ENCODE data around the gene HIPK3. TPM values are rescaled to one million over a fixed set of nuclear protein-coding genes. Genes with fewer than 3 reads are reported as not detected.
"Not testable (repeated sequence)": the region's sequence is repeated elsewhere in the genome, so short reads cannot be mapped to it uniquely, and the experiment has no call there.

Gene HIPK3
- total RNA-seq, 5 donors from 2014 or later (not counting 1 experiment from before 2014, with no cell fraction given) = 47.2 to 70.2 (median 65.0) TPM

DNA sequence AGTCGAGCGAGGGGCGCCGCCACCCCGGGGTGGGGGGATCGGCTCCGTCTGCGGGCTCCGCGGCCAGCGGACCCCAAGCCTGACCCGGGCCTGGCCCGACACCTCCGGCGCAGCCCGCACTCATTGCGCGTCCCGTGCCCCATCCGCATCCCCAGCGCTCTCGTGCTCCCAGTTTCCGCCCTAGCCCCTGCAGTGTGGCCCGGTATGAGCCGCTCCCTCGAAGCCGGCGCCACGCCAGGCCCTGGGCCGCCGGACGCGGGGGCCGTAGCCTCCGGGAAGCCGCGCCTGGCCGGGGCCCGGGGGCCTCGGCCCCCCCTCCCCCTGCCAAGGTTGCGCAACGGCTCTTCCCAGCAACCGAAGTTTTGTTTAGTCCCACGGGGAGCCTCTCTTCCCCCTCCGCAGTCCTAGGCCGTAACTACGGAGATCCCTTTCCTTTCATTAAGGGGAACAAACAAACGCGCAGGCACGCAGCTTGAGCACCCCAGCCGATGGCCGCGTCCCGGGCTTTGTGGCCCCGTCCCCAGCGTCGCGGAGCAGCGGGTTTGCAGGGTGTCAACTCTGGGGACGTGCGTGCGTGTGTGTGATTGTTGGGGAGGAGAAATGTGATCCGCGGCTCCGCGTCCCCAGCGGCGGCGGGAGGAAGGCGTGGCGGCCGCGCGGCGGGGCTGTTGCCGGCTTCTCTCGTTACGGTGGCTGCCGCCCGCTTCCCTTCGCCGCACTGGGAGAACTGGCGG lies 883 bp downstream of the HIPK3 start:
- Histone ChIP-seq H3K4me1 (ENCODE audit: control insufficient read depth in 1 of 2, extremely low read depth in 1 of 2, insufficient read depth in 2 of 2, low read length in 2 of 2) (peaks cover 8 to 14% of the 10 kb centered on the region in 2 experiments), H3K4me3 (ENCODE audit: control insufficient read depth in 1 of 2, extremely low read depth in 1 of 2, low read length in 1 of 2) (peak overlapping the region; percentile 86 to 89), H3K36me3 (ENCODE audit: control insufficient read depth in 2 of 2, extremely low read depth in 1 of 2, insufficient read depth in 1 of 2, low read length in 1 of 2) (no peaks in the 10 kb centered on the region), H3K27ac (ENCODE audit: low read length) (peak overlapping the region; percentile 96), H3K9me3 (no peaks in the 10 kb centered on the region), H3K27me3 (replicated peaks in 1 of 2; ENCODE audit: control insufficient read depth in 2 of 2, extremely low read depth in 1 of 2, insufficient read depth in 2 of 2, low read length in 1 of 2) (no peaks in the 10 kb centered on the region)
- DNase-seq (peak; percentile 52 to 85 (median 71)), ATAC-seq (replicated peaks in 1 of 4) (peak; percentile 55 to 69 (median 60))
- under 1% methylated on average over 83 of the region's 83 CpGs for WGBS (ENCODE audit: insufficient coverage)
- Mint-ChIP-seq H3K36me3 (peaks cover 5% of the 10 kb centered on the region), H3K4me3 (peak overlapping the region; percentile 86 to 97 (median 92)), H3K4me1 (peaks cover 43 to 52% (median 45%) of the 10 kb centered on the region in 3 donors), H3K27ac (peak overlapping the region; percentile 97 to 99), H3K9me3 (no peaks in the 10 kb centered on the region), H3K27me3 (no peaks in the 10 kb centered on the region)
- ChIA-PET POLR2A (interaction anchor here in 1 of 2 donors (0.5 kb wide), 1 partner anchor 1941 kb away, joined by 4 read pairs; no protein-coding TSS in a partner anchor), CTCF (interaction anchor here (1.0 to 1.2 kb wide), 2 partner anchors 93 kb away, joined by 3 read pairs; no protein-coding TSS in a partner anchor)

DNA sequence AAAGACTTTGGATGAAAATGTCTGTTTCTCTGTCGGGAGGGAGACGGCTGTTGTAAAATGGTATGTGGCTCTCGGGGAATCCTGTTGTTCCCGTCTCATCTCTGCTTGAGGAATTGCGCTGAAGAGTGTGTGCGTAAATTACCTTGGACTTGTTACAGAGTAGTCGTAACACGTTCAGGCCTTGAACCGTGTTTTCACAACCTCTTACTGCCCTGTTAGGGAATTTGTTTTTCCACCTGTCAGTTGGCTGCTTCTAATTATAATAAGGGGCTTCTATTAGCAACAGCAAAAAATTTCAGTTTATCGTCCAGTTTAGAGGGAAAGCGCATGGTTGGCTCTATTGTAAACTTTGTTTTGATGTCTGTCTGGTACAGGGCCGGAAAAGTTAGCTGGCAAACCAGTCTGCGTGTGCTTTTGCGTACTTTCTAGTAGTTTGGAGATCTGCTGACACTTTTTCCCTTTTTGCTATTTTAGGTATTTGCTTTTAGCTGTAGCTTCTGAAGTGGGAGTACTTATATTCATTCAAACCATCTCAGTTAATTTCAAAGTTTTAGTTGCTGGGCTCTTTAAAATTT lies 1.5 kb downstream of the HIPK3 start:
- peak in 10 of 35 experiments; percentile 3 to 48 (median 8) for DNase-seq
- H3K4me1 Mint-ChIP-seq = peaks cover 49 to 58% (median 52%) of the 10 kb centered on the region in 3 donors

DNA sequence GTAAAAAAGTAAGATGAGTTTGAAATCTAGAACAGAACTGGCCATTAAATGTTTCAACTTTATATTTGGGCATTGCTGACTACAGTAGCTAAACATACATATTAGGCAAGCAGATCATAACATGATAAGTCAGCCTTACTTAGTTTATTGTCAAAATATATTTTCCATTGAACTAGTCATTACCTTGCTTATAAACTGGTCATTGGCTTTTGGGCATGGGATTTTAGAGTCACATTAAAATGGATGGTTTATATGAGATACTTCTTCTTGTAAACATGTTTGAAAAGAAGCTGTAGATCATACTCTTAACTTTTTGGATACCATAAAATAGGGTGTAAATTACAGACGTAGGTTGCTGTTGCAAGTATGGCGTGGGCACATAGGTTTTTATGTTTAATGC lies 2.7 kb downstream of the HIPK3 start:
- WGBS (ENCODE audit: insufficient coverage) = no CpG with 5 or more reads among the region's 2 CpGs
- H3K4me3 Mint-ChIP-seq = peak overlapping the region; percentile 49 to 97 (median 86)
- CTCF ChIA-PET = interaction anchor here in 1 of 2 donors (0.6 kb wide), 1 partner anchor 1233 kb away, joined by 3 read pairs; no protein-coding TSS in a partner anchor
- H3K27me3 Mint-ChIP-seq = no peaks in the 10 kb centered on the region
- peaks cover 8 to 19% of the 10 kb centered on the region in 2 experiments for H3K4me1 ChIP-seq (ENCODE audit: control insufficient read depth in 1 of 2, extremely low read depth in 1 of 2, insufficient read depth in 2 of 2, low read length in 2 of 2)
- no peak overlapping the region for H3K27ac ChIP-seq (ENCODE audit: low read length)
- H3K9me3 Mint-ChIP-seq = no peaks in the 10 kb centered on the region
- DNase-seq = no peak
- no peak for ATAC-seq (replicated peaks in 1 of 4)
- H3K36me3 ChIP-seq (ENCODE audit: control insufficient read depth in 2 of 2, extremely low read depth in 1 of 2, insufficient read depth in 1 of 2, low read length in 1 of 2) = no peaks in the 10 kb centered on the region
- no peak overlapping the region for H3K27ac Mint-ChIP-seq
- H3K9me3 ChIP-seq = no peaks in the 10 kb centered on the region
- no peaks in the 10 kb centered on the region for H3K27me3 ChIP-seq (replicated peaks in 1 of 2; ENCODE audit: control insufficient read depth in 2 of 2, extremely low read depth in 1 of 2, insufficient read depth in 2 of 2, low read length in 1 of 2)
- POLR2A ChIA-PET = no interaction called here
- H3K4me3 ChIP-seq (ENCODE audit: control insufficient read depth in 1 of 2, extremely low read depth in 1 of 2, low read length in 1 of 2) = no peak overlapping the region
- peaks cover 55 to 64% (median 57%) of the 10 kb centered on the region in 3 donors for H3K4me1 Mint-ChIP-seq
- peaks cover 5% of the 10 kb centered on the region for H3K36me3 Mint-ChIP-seq

More for the DNA sequence above, 1.5 kb downstream of the HIPK3 start:
- Histone ChIP-seq H3K27me3 (replicated peaks in 1 of 2; ENCODE audit: control insufficient read depth in 2 of 2, extremely low read depth in 1 of 2, insufficient read depth in 2 of 2, low read length in 1 of 2) (no peaks in the 10 kb centered on the region), H3K4me3 (ENCODE audit: control insufficient read depth in 1 of 2, extremely low read depth in 1 of 2, low read length in 1 of 2) (peak overlapping the region; percentile 86 to 89), H3K9me3 (no peaks in the 10 kb centered on the region), H3K4me1 (ENCODE audit: control insufficient read depth in 1 of 2, extremely low read depth in 1 of 2, insufficient read depth in 2 of 2, low read length in 2 of 2) (peaks cover 8 to 19% of the 10 kb centered on the region in 2 experiments), H3K36me3 (ENCODE audit: control insufficient read depth in 2 of 2, extremely low read depth in 1 of 2, insufficient read depth in 1 of 2, low read length in 1 of 2) (no peaks in the 10 kb centered on the region), H3K27ac (ENCODE audit: low read length) (peak overlapping the region; percentile 96)
- Mint-ChIP-seq H3K27ac (peak overlapping the region; percentile 97 to 99), H3K9me3 (no peaks in the 10 kb centered on the region), H3K36me3 (peaks cover 5% of the 10 kb centered on the region), H3K4me3 (peak overlapping the region; percentile 86 to 97 (median 92)), H3K27me3 (no peaks in the 10 kb centered on the region)
- peak in 3 of 4 experiments; percentile 2 to 28 (median 4) for ATAC-seq (replicated peaks in 1 of 4)
- 0% methylated on average over 6 of the region's 14 CpGs for WGBS (ENCODE audit: insufficient coverage)
- ChIA-PET CTCF (interaction anchor here (0.7 to 1.2 kb wide), 4 partner anchors 9 to 478 kb away, joined by 3 read pairs; no protein-coding TSS in a partner anchor), POLR2A (no interaction called here)

DNA sequence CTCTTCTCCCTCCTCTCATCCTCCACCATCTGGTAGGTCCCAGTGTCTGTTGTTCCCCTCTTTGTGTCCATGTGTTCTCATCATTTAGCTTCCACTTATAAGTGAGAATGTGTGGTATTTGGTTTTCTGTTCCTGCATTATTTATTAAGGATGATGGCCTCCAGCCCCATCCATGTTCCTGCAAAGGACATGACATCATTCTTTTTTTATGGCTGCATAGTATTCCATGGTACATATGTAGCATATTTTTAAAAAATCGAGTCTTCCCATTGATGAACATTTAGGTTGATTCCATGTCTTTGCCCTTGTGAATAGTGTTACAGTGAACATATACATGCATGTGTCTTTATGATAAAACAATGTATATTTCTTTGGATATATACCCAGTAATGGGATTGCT lies 4.2 kb downstream of the HIPK3 start:
- H3K4me3 ChIP-seq (ENCODE audit: control insufficient read depth in 1 of 2, extremely low read depth in 1 of 2, low read length in 1 of 2); ATAC-seq (replicated peaks in 1 of 4); H3K36me3 ChIP-seq (ENCODE audit: control insufficient read depth in 2 of 2, extremely low read depth in 1 of 2, insufficient read depth in 1 of 2, low read length in 1 of 2); H3K27me3 Mint-ChIP-seq; H3K9me3 ChIP-seq; CTCF ChIA-PET; DNase-seq; H3K36me3 Mint-ChIP-seq; H3K27ac Mint-ChIP-seq; H3K9me3 Mint-ChIP-seq; H3K27ac ChIP-seq (ENCODE audit: low read length); H3K27me3 ChIP-seq (replicated peaks in 1 of 2; ENCODE audit: control insufficient read depth in 2 of 2, extremely low read depth in 1 of 2, insufficient read depth in 2 of 2, low read length in 1 of 2): not testable (repeated sequence)
- Mint-ChIP-seq H3K4me1 (peaks cover 51 to 67% (median 55%) of the 10 kb centered on the region in 3 donors), H3K4me3 (peak overlapping the region in 1 of 3 donors; percentile 16)
- POLR2A ChIA-PET = interaction anchor here in 1 of 2 donors (0.6 kb wide), 1 partner anchor 9 kb away, joined by 3 read pairs; no protein-coding TSS in a partner anchor
- no CpG with 5 or more reads among the region's 1 CpG for WGBS (ENCODE audit: insufficient coverage)
- peaks cover 8 to 22% of the 10 kb centered on the region in 2 experiments for H3K4me1 ChIP-seq (ENCODE audit: control insufficient read depth in 1 of 2, extremely low read depth in 1 of 2, insufficient read depth in 2 of 2, low read length in 2 of 2)

DNA sequence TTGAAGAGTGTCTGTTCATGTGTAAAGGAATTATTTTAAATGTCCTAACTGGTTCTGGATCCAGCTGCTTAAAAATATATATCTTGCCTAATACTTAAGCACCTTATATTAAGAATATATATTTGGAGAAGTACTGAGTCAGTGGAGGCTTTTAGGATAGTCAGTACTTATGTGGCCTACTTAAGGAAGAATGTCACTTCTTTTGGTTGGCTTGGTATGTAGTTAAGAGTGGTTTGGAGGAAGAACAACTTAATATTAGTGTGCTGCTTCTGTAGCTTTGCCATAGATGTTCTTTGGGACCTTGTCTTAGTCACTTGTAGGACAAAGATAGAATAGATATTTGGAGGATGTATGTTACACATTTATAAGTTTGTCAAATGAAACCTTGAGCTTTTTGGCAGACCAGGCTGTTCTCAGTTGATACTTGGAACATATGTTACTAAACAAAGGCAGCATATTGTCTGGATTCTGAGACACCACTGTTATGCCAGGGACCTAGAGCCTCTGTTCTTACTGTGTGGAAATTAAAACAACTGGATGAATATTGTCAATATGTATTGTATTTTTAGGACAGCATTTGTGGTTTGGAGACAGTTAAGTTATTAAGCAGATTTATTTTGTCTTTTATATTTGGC lies 4.9 kb downstream of the HIPK3 start:
- no peak overlapping the region for H3K4me3 ChIP-seq (ENCODE audit: control insufficient read depth in 1 of 2, extremely low read depth in 1 of 2, low read length in 1 of 2)

DNA sequence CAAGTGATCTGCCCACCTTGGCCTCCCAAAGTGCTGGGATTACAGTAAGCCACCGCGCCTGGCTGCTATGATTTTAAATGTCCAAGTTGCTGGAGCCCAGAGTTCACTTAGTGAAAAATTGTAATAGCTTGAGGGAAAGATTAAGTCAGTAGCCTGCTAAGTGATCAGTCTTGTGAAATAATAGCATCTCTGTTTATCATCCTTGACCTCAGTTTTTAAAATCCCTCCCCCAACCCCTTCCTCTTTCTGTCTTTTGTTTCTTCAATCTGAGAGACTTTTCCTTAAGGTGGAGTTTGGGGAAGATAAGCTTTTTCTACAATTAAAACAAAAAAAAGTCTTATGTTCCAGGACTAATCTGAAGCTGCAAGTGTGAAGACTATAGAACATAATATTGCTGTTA lies 6.4 kb downstream of the HIPK3 start:
- Mint-ChIP-seq H3K9me3 (no peaks in the 10 kb centered on the region), H3K4me3 (peak overlapping the region in 1 of 3 donors; percentile 25), H3K4me1 (peaks cover 43 to 65% (median 54%) of the 10 kb centered on the region in 3 donors), H3K27ac (no peak overlapping the region), H3K27me3 (no peaks in the 10 kb centered on the region), H3K36me3 (peaks cover 5% of the 10 kb centered on the region)
- no peak for ATAC-seq (replicated peaks in 1 of 4)
- H3K4me1 ChIP-seq (ENCODE audit: control insufficient read depth in 1 of 2, extremely low read depth in 1 of 2, insufficient read depth in 2 of 2, low read length in 2 of 2) = peaks cover 8 to 22% of the 10 kb centered on the region in 2 experiments
- H3K27me3 ChIP-seq (replicated peaks in 1 of 2; ENCODE audit: control insufficient read depth in 2 of 2, extremely low read depth in 1 of 2, insufficient read depth in 2 of 2, low read length in 1 of 2) = no peaks in the 10 kb centered on the region
- no peak for DNase-seq
- no peaks in the 10 kb centered on the region for H3K9me3 ChIP-seq
- H3K36me3 ChIP-seq (ENCODE audit: control insufficient read depth in 2 of 2, extremely low read depth in 1 of 2, insufficient read depth in 1 of 2, low read length in 1 of 2) = no peaks in the 10 kb centered on the region
- POLR2A ChIA-PET = interaction anchor here in 1 of 2 donors (0.6 to 0.7 kb wide), 3 partner anchors 93 to 461 kb away, joined by 3 to 6 read pairs (median 3); no protein-coding TSS in a partner anchor
- H3K4me3 ChIP-seq (ENCODE audit: control insufficient read depth in 1 of 2, extremely low read depth in 1 of 2, low read length in 1 of 2) = no peak overlapping the region
- CTCF ChIA-PET = interaction anchor here in 1 of 2 donors (1.4 kb wide), 1 partner anchor 98 kb away, joined by 6 read pairs; no protein-coding TSS in a partner anchor
- no peak overlapping the region for H3K27ac ChIP-seq (ENCODE audit: low read length)
- WGBS (ENCODE audit: insufficient coverage) = 100% methylated on average over 2 of the region's 2 CpGs

More for the DNA sequence above, 4.9 kb downstream of the HIPK3 start:
- no peaks in the 10 kb centered on the region for H3K27me3 ChIP-seq (replicated peaks in 1 of 2; ENCODE audit: control insufficient read depth in 2 of 2, extremely low read depth in 1 of 2, insufficient read depth in 2 of 2, low read length in 1 of 2)
- DNase-seq (no peak), ATAC-seq (replicated peaks in 1 of 4) (no peak)
- peaks cover 5% of the 10 kb centered on the region for H3K36me3 Mint-ChIP-seq
- no peak overlapping the region for H3K27ac Mint-ChIP-seq
- H3K4me3 Mint-ChIP-seq = peak overlapping the region in 1 of 3 donors; percentile 16
- no peaks in the 10 kb centered on the region for H3K36me3 ChIP-seq (ENCODE audit: control insufficient read depth in 2 of 2, extremely low read depth in 1 of 2, insufficient read depth in 1 of 2, low read length in 1 of 2)
- H3K9me3 ChIP-seq = no peaks in the 10 kb centered on the region
- H3K27me3 Mint-ChIP-seq = no peaks in the 10 kb centered on the region
- ChIA-PET CTCF (no interaction called here), POLR2A (interaction anchor here (0.6 to 0.7 kb wide), 2 partner anchors 10 to 85 kb away, joined by 3 read pairs; no protein-coding TSS in a partner anchor)
- peaks cover 8 to 18% of the 10 kb centered on the region in 2 experiments for H3K4me1 ChIP-seq (ENCODE audit: control insufficient read depth in 1 of 2, extremely low read depth in 1 of 2, insufficient read depth in 2 of 2, low read length in 2 of 2)
- no peak overlapping the region for H3K27ac ChIP-seq (ENCODE audit: low read length)
- H3K4me1 Mint-ChIP-seq = peaks cover 45 to 62% (median 52%) of the 10 kb centered on the region in 3 donors
- H3K9me3 Mint-ChIP-seq = no peaks in the 10 kb centered on the region

All from T-cell (primary cell).